Activated T-helper 1 cell treated with Interleukin-2 at 50 U/mL for 16 hours (primary cell): ENCODE results near the gene OSBPL2.

ENCODE experiments used
- DNase-seq: peaks from one replicate; pipeline ENCODE4 v3.0.0-alpha.2; 2020; ENCODE audit warnings: low read depth

The OSBPL2 gene

GRCh38 chr20:62235777-62236157 is 2.6 kb upstream of the OSBPL2 start:
- no peak for DNase-seq

DNA sequence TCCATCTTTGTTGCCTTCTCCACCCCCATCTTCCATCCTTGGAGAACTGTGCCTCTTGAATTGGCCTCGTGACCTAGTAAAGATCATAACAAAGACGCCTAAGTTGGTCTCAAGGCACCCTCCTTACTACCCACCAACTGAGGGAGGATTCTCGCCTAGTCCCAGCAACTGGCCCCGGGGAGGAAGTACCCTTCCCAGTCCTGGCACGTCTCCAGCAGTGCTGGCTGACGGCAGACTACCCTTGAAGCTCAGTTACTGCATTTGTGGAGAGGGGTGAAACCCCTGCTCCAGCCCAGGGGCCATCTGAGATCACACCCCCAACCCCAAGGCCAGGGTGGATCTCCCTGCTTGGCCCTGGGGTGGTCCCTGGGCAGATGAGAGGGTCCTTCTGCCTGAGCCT is 2.1 kb upstream of the OSBPL2 start:
- no peak for DNase-seq

- no peak for DNase-seq
Measured at GRCh38 chr20:62236766-62237513, 1.4 kb upstream of the OSBPL2 start.

GRCh38 chr20:62237514-62237800 is 864 bp upstream of the OSBPL2 start:
- no peak for DNase-seq

DNA sequence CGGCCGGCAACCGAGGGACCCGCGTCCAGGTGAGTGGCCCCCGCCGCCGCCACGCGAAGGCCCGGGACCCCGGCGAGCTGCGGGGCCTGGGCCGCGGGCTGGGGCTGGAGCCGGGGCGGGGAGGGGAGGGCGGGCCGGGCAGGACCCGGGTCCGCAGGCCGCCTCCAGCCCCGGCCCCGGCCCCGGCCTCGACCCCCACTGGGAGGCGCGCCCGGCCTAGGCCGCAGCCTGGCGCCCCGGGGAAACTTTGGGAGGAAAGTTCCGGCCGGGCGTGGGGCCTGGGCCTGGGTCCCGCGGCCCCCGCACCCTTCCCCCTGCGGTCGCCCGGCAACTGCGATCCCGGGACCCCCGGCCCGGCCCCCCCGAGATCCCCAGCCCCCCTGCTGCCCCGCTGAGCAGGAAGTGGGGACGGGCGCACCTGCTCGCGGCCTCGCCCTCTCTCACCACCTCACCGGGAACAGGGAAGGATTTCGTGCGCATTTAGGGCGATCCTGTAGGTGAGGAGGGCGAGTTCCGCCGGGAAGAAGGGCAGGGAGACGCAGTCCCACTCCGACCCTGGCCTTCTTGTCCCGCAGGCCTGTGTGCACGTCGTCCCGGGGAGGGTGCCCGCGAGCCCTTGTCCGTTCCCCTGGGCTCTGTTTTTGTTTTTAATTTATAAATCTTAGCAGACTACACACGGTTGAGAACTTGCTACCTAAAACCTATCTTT is 402 bp downstream of the OSBPL2 start:
- DNase-seq = no peak

- DNase-seq = no peak
Measured at GRCh38 chr20:62239278-62239879, 1.1 kb downstream of the OSBPL2 start.

DNA sequence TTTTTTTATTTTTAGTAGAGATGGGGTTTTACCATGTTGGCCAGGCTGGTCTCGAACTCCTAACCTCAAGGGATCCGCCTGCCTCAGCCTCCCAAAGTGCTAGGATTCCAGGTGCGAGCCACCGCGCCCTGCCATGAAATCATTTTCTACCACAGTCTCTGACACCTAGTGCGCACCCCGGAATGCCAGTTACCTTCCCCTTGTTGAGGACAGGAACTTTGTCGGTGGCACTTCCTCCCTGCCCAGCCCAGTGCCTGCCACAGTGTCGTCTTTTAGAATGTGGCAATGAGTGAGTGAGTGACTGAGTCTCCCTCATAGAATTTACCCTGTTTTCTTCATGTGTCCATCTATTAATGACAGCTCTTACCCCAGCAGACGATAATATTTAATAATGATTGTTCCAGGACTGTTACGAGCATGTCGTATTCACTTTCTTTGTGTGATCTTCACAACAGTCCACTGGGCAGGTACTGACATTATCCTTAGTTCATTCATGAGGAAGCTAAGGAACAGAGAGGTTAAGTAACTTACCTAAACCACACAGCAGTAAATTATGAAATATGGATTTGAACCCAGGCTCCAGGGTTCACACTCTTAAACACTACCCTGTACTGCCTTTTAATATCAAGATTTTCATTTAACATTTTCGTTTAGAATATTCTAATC is 1.8 kb downstream of the OSBPL2 start:
- no peak for DNase-seq

GRCh38 chr20:62241506-62241905 is 3.2 kb downstream of the OSBPL2 start:
- no peak for DNase-seq

DNA sequence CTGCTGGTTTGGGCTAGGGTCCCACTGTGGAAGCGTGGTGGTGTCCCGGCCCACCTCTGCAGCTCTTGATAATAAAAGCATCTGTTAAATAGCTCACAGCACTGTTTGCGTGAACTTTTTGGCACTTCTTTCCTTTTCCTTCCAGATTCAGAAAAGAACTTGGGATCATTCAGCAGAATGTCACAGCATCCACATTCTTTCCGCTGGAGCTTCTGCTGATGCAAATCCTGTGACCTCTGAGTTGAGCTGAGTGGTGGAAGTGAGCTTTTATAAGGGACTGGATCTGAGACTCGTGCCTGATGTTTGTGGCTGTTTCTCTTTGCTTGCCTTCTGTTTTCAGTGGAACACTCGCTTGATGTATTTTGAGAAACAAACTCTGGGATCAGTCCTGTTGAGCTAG is 3.9 kb downstream of the OSBPL2 start:
- DNase-seq = no peak

DNA sequence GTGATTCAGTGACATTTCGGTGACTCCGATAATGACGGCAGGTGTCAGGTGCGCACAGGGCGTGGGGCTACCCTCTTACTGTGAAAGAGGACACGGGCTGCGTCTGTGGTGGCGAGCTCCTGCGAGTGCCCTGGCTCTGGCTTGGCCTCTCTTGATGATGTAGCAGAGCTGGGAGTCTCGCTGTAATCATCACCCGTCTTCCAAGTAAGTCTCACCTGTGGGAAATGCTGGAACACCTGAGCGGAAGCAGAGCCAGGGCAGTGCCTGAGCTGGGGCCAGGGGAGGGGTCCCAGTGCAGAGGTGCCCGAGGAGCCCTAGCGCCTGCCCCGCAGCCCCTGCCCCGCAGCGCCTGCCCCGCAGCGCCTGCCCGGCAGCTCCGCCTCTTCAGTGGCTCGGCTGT is 4.8 kb downstream of the OSBPL2 start:
- no peak for DNase-seq

- DNase-seq = no peak
Measured at GRCh38 chr20:62243906-62244515, 5.7 kb downstream of the OSBPL2 start.

- DNase-seq = no peak
Measured at GRCh38 chr20:62244644-62245108, 6.4 kb downstream of the OSBPL2 start.

DNA sequence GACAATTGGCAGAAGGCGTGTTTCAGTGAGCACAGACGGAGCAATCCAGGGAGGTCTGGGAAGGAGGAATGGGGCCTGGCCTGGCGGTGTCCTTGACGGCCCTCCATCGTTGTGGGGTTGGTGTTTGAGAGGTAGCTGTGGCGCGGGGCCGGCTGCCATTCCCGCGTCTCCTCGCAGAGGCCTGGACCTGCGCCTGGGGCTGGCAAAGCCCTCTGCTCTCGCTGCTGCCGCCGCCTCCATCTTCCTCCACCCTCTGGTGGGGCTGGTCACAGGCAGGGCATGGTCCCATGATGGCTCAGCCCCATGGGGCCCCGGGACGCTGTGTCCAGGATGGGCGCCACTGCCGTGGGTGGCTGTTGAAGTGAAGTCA is 7.6 kb downstream of the OSBPL2 start:
- no peak for DNase-seq

GRCh38 chr20:62246431-62246830 is 8.1 kb downstream of the OSBPL2 start:
- no peak for DNase-seq

- no peak for DNase-seq
Measured at GRCh38 chr20:62246872-62247652, 8.7 kb downstream of the OSBPL2 start.

DNA sequence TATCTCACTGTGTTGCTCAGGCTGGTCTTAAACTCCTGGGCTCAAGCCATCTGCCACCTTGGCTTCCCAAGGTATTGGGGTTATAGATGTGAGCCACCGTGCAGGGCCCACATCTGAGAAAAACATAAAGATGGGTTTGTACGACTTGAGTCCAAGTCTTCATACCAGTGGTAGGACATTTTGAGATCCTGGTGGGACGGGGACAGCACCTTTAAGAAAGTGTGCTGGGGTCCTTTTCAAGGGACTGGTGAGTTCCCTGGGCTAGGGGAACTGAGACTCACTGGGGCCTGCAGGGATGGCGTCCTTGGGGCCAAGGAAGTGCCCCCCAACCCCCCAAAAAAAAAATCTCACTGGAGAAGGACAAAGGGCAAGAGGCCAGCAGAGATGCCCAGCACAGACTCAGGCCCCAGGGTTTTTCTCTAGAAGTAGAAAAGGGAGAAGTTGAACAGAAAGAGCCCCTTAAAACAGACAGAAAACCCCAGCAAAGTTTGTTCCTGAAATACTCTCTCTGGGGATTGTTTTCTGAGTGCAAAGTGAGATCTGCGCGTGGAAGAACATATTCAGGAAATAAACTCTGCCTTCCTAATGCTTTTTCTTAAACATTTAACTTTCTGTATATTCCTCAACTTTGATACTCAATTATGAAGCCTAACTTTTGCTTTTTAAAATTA is 10.7 kb downstream of the OSBPL2 start:
- DNase-seq = no peak

DNA sequence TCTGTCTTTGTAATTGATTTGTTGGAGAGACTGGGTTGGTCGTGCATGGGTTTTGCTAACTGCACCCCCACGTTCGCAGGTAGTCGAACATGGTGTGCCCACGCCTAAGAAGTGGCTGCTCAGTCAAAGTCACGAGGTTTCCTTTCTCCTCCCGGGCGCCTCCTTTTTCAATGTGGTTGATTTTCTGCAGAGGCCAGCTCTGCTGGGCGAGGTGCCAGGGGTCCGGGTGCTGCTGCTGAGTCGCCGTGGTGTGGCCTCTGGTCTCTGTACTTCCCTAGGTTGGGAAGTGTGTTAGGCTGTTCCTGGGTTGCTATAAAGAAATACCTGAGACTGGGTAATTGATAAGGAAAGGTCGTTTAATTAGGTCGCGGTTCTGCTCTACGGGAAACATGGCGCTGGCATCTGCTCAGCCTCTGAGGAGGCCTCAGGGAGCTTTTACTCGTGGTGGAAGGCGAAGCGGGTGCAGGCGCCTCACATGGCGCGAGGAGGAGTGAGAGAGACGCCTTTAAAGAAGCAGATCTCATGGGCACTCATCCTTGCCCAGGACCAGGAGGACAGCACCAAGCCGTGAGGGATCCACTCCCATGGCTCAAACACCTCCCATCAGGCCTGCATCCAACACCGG is 14.1 kb downstream of the OSBPL2 start:
- DNase-seq = no peak

DNA sequence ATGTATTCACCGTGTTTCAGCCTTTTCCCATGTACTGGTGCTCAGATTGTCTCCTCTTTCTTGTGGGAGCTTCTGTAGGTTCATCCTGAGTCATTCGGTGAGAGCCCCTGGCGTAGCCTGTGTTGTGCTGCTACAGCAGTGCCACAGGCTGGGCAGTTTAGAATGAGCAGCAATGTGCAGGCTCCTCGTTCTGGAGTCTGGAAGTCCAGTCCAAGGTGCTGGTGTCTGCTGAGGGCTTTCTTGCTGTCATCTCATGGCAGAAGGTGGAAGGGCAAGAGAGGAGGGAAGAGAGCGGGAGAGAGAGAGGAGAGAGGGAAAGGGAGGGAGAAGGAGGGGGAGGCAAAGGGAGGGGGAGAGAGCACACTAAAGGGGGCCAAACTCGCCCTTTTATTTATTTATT is 15.1 kb downstream of the OSBPL2 start:
- DNase-seq = no peak

GRCh38 chr20:62254021-62254724 is 15.9 kb downstream of the OSBPL2 start:
- no peak for DNase-seq

DNA sequence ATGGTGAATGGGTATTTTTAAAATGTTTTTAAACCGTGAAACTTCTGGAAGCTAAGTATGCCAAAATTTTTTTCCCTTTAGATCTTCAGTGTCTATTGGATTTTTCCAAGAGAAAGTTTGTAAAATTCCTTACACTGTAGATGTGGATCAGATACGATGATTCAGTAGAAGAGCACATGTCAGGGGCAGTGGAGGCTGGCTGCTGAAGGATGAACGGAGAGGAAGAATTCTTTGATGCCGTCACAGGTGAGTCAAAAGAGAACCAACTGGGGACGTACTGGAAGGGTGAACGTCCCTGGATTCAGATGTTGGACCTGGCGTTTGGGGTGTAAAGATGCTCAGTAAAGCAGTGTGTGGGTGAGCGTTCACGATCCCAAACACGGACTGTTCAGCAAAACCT is 17.7 kb downstream of the OSBPL2 start:
- no peak for DNase-seq
